Astrocyte (in vitro differentiated cells and primary cell): Measurements from ENCODE around the gene EVL.

Experiments
- CTCF ChIP-seq: IDR thresholded peaks from 2 replicates; pipeline ENCODE4 v1.5.1; 2011; ENCODE audit warnings: low read depth, mild to moderate bottlenecking, inconsistent platforms, low read length, moderate library complexity; ENCODE audit not compliant: insufficient read depth
- EZH2 ChIP-seq: IDR thresholded peaks from 2 replicates; pipeline ENCODE4 v1.6.1; 2012; ENCODE audit warnings: mild to moderate bottlenecking, low read length, inconsistent platforms; ENCODE audit not compliant: insufficient read depth

GRCh38 chr14:100078216-100078803, 13.1 kb downstream of the EVL start:
- TF ChIP-seq CTCF (no peak), EZH2 (no peak)
